Stimulated activated CD4-positive, alpha-beta T cell treated with anti-CD3 and anti-CD28 coated beads, Interleukin-1b, Interleukin-23, amount 100 ng/mL, for 1 hour (primary cell): ENCODE data around the gene PCDHB1.

ENCODE experiments used
- DNase-seq, 2 donors: peaks; one replicate each; pipeline ENCODE4 v3.0.0-alpha.2; 2020; ENCODE audit warnings: low read depth in 2 of 2

PCDHB1 gene

GRCh38 chr5:141050622-141051520, at the start of gene PCDHB1:
Gene PCDHB1, plus strand, starts transcription at chr5:141051374. Its CDS starts 97 bp downstream, at chr5:141051471.
- no peak for DNase-seq

GRCh38 chr5:141001446-141001843, 49.7 kb upstream of the PCDHB1 start:
- no peak for DNase-seq

GRCh38 chr5:141001844-141002604, 49.1 kb upstream of the PCDHB1 start:
- DNase-seq, result no peak

GRCh38 chr5:141002605-141002965, 48.6 kb upstream of the PCDHB1 start:
- no peak for DNase-seq

- no peak for DNase-seq
Observed at GRCh38 chr5:141003031-141003430, 48.1 kb upstream of the PCDHB1 start.

- DNase-seq, result no peak
Observed at GRCh38 chr5:141003791-141004611, 47.2 kb upstream of the PCDHB1 start.

- DNase-seq, result no peak
Observed at GRCh38 chr5:141007791-141008190, 43.4 kb upstream of the PCDHB1 start.

GRCh38 chr5:141010047-141010793, 41.0 kb upstream of the PCDHB1 start:
- DNase-seq, result no peak

- DNase-seq, result no peak
Observed at GRCh38 chr5:141017943-141018342, 33.2 kb upstream of the PCDHB1 start.

- no peak for DNase-seq
Observed at GRCh38 chr5:141022384-141022783, 28.8 kb upstream of the PCDHB1 start.

GRCh38 chr5:141031006-141031405, 20.2 kb upstream of the PCDHB1 start:
- DNase-seq, result no peak

GRCh38 chr5:141032626-141033025, 18.5 kb upstream of the PCDHB1 start:
- no peak for DNase-seq

- DNase-seq, result no peak
Observed at GRCh38 chr5:141039061-141039460, 12.1 kb upstream of the PCDHB1 start.

GRCh38 chr5:141039517-141039916, 11.7 kb upstream of the PCDHB1 start:
- no peak for DNase-seq

GRCh38 chr5:141040093-141040770, 10.9 kb upstream of the PCDHB1 start:
- no peak for DNase-seq

- DNase-seq, result peak; percentile 1 to 20
Observed at GRCh38 chr5:141040771-141041426, 10.3 kb upstream of the PCDHB1 start.

GRCh38 chr5:141041427-141041785, 9.8 kb upstream of the PCDHB1 start:
- no peak for DNase-seq

GRCh38 chr5:141042555-141042954, 8.6 kb upstream of the PCDHB1 start:
- DNase-seq, result no peak

- DNase-seq, result no peak
Observed at GRCh38 chr5:141051521-141051866, 320 bp downstream of the PCDHB1 start.

GRCh38 chr5:141077826-141078225, 26.7 kb downstream of the PCDHB1 start:
- no peak for DNase-seq
